ENCODE data around the gene TMPRSS11F. TPM values are rescaled to one million over a fixed set of nuclear protein-coding genes. Genes with fewer than 3 reads are reported as not detected.

Gene TMPRSS11F
- total and polyA plus RNA-seq, 9 donors, result not detected

GRCh38 chr4:68148800-68149685 is 19.4 kb upstream of the TMPRSS11F start:
- peak overlapping the region in 1 of 2 donors; percentile 46 for H3K27ac ChIP-seq
- H3K4me3 ChIP-seq, result no peak overlapping the region
- no peaks in the 10 kb centered on the region for H3K27me3 ChIP-seq
- intact Hi-C loops (cut with DNase I), result no loop called here
- no peaks in the 10 kb centered on the region for H3K9me3 ChIP-seq
- TF ChIP-seq, protein P1, sequence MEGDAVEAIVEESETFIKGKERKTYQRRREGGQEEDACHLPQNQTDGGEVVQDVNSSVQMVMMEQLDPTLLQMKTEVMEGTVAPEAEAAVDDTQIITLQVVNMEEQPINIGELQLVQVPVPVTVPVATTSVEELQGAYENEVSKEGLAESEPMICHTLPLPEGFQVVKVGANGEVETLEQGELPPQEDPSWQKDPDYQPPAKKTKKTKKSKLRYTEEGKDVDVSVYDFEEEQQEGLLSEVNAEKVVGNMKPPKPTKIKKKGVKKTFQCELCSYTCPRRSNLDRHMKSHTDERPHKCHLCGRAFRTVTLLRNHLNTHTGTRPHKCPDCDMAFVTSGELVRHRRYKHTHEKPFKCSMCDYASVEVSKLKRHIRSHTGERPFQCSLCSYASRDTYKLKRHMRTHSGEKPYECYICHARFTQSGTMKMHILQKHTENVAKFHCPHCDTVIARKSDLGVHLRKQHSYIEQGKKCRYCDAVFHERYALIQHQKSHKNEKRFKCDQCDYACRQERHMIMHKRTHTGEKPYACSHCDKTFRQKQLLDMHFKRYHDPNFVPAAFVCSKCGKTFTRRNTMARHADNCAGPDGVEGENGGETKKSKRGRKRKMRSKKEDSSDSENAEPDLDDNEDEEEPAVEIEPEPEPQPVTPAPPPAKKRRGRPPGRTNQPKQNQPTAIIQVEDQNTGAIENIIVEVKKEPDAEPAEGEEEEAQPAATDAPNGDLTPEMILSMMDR (IDR thresholded peaks at IDR 0.05), result no peak
- TF ChIP-seq EP300 (IDR thresholded peaks at IDR 0.05), result no peak
- TF ChIP-seq POLR2A (IDR thresholded peaks at IDR 0.05), result no peak
- no peaks in the 10 kb centered on the region for H3K36me3 ChIP-seq
- H3K4me1 ChIP-seq (ENCODE audit: insufficient read depth), result peaks cover 9% of the 10 kb centered on the region
- WGBS, 3 donors, result 46 to 58% (median 49%) methylated on average over 3 of the region's 3 CpGs
- DNase-seq, result peak in 1 of 5 donors; percentile 13

DNA sequence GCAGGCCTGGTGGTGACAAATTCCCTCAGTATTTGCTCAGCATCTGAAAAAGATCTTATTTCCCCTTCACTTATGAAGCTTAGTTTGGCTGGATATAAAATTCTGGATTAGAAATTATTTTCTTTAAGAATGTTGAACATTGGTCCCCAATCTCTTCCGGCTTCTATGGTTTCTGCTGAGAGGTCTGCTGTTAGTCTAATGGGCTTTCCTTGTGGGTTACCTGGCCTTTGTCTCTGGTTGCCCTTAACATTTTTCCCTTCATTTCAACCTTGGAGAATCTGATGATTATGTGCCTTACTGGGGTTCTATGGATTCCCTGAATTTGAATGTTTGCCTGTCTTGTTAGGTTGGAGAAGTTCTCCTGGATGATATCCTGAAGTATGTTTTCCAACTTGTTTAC is 17.4 kb upstream of the TMPRSS11F start:
- Histone ChIP-seq H3K36me3 (no peaks in the 10 kb centered on the region), H3K27me3 (no peaks in the 10 kb centered on the region), H3K4me3 (no peak overlapping the region), H3K4me1 (ENCODE audit: insufficient read depth) (peaks cover 9% of the 10 kb centered on the region), H3K27ac (no peak overlapping the region), H3K9me3 (no peaks in the 10 kb centered on the region)
- DNase-seq, result no peak
- intact Hi-C loops (cut with DNase I), result no loop called here
- 92 to 99% (median 98%) methylated on average over 1 of the region's 1 CpG for WGBS, 3 donors
- no peak for TF ChIP-seq POLR2A (IDR thresholded peaks at IDR 0.05)
- TF ChIP-seq EP300 (IDR thresholded peaks at IDR 0.05), result no peak
- TF ChIP-seq, protein P1 (IDR thresholded peaks at IDR 0.05), result no peak

DNA sequence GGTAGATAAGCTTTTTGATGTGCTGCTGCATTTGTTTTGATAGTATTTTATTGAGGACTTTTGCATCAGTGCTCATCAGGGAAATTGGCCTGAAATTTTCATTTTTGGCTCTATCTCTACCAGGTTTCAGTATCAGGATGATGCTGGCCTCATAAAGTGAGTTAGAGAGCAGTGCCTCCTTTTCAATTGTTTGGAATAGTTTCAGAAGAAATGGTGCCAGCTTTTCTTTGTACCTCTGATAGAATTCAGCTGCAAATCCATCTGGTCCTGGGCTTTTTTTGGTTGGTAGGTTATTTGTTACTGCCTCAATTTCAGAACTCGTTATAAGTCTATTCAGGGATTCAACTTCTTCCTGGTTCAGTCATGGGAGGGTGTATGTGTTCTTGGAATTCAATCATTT is 15.6 kb upstream of the TMPRSS11F start:
- intact Hi-C loops (cut with DNase I), result no loop called here
- no peak overlapping the region for H3K27ac ChIP-seq
- no peaks in the 10 kb centered on the region for H3K9me3 ChIP-seq
- WGBS, 3 donors, result 47 to 68% (median 64%) methylated on average over 1 of the region's 1 CpG
- no peaks in the 10 kb centered on the region for H3K36me3 ChIP-seq
- no peaks in the 10 kb centered on the region for H3K27me3 ChIP-seq
- TF ChIP-seq, protein P1 (IDR thresholded peaks at IDR 0.05), result no peak
- TF ChIP-seq EP300 (IDR thresholded peaks at IDR 0.05) (no peak), POLR2A (IDR thresholded peaks at IDR 0.05) (no peak)
- H3K4me1 ChIP-seq (ENCODE audit: insufficient read depth), result peaks cover 8% of the 10 kb centered on the region
- no peak for DNase-seq
- H3K4me3 ChIP-seq, result no peak overlapping the region

- Histone ChIP-seq H3K4me1 (ENCODE audit: insufficient read depth) (no peaks in the 10 kb centered on the region), H3K27ac (no peak overlapping the region), H3K9me3 (no peaks in the 10 kb centered on the region), H3K4me3 (no peak overlapping the region), H3K27me3 (no peaks in the 10 kb centered on the region), H3K36me3 (no peaks in the 10 kb centered on the region)
- intact Hi-C loops (cut with DNase I), result no loop called here
- no peak for DNase-seq
- no peak for TF ChIP-seq EP300 (IDR thresholded peaks at IDR 0.05)
- TF ChIP-seq, protein P1 (IDR thresholded peaks at IDR 0.05), result no peak
- TF ChIP-seq POLR2A (IDR thresholded peaks at IDR 0.05), result no peak
- WGBS, 3 donors, result 72 to 88% (median 79%) methylated on average over 1 of the region's 1 CpG
Observed at GRCh38 chr4:68141852-68142251, 12.2 kb upstream of the TMPRSS11F start.

Measured in ovary (tissue), 9 donors.